ENCODE data around the gene RERE. TPM values are rescaled to one million over a fixed set of nuclear protein-coding genes. Genes with fewer than 3 reads are reported as not detected.

RERE gene
- total RNA-seq, 4 donors from 2014 or later: 51.2 to 1,226 (median 253) TPM

- intact Hi-C loops (cut with DNase I; ENCODE audit: low total_unique reads): no loop called here
These were observed 466.3 kb downstream of the RERE start for GRCh38 chr1:8350914-8351684.

GRCh38 chr1:8349961-8350360, 467.5 kb downstream of the RERE start:
- peak in 1 of 2 donors; percentile 75 for DNase-seq
- Histone ChIP-seq H3K9me3 (no peaks in the 10 kb centered on the region), H3K27ac (peak overlapping the region; percentile 54 to 60), H3K27me3 (no peaks in the 10 kb centered on the region), H3K4me1 (no peaks in the 10 kb centered on the region), H3K36me3 (no peaks in the 10 kb centered on the region), H3K4me3 (no peak overlapping the region)
- intact Hi-C loops (cut with DNase I; ENCODE audit: low total_unique reads): no loop called here
- no peak for TF ChIP-seq CTCF (IDR thresholded peaks at IDR 0.05)
- TF ChIP-seq POLR2A (IDR thresholded peaks at IDR 0.05): no peak

More at GRCh38 chr1:8350914-8351684, 466.3 kb downstream of the RERE start:
- Histone ChIP-seq H3K27ac (peak overlapping the region; percentile 60 to 76), H3K4me1 (no peaks in the 10 kb centered on the region), H3K4me3 (no peak overlapping the region), H3K27me3 (no peaks in the 10 kb centered on the region), H3K9me3 (no peaks in the 10 kb centered on the region), H3K36me3 (no peaks in the 10 kb centered on the region)
- peak; percentile 16 to 29 for DNase-seq
- TF ChIP-seq CTCF (IDR thresholded peaks at IDR 0.05): no peak
- TF ChIP-seq POLR2A (IDR thresholded peaks at IDR 0.05): no peak

GRCh38 chr1:8349473-8349865, 468.0 kb downstream of the RERE start:
- intact Hi-C loops (cut with DNase I; ENCODE audit: low total_unique reads): no loop called here
- DNase-seq: peak in 1 of 2 donors; percentile 15
- no peaks in the 10 kb centered on the region for H3K4me1 ChIP-seq
- H3K4me3 ChIP-seq: no peak overlapping the region
- no peaks in the 10 kb centered on the region for H3K9me3 ChIP-seq
- H3K36me3 ChIP-seq: no peaks in the 10 kb centered on the region
- peak overlapping the region; percentile 54 to 60 for H3K27ac ChIP-seq
- no peaks in the 10 kb centered on the region for H3K27me3 ChIP-seq
- TF ChIP-seq CTCF (IDR thresholded peaks at IDR 0.05): no peak
- TF ChIP-seq POLR2A (IDR thresholded peaks at IDR 0.05): no peak

GRCh38 chr1:8348777-8349472, 468.5 kb downstream of the RERE start:
- peak; percentile 69 to 71 for DNase-seq
- TF ChIP-seq CTCF (IDR thresholded peaks at IDR 0.05): peak; percentile 75 to 91 (median 84)
- no peak for TF ChIP-seq POLR2A (IDR thresholded peaks at IDR 0.05)
- intact Hi-C loops (cut with DNase I; ENCODE audit: low total_unique reads): no loop called here
- peak overlapping the region in 1 of 2 donors; percentile 60 for H3K27ac ChIP-seq
- H3K36me3 ChIP-seq: no peaks in the 10 kb centered on the region
- peaks cover 1 to 2% of the 10 kb centered on the region in 2 donors for H3K4me1 ChIP-seq
- no peaks in the 10 kb centered on the region for H3K9me3 ChIP-seq
- H3K27me3 ChIP-seq: no peaks in the 10 kb centered on the region
- no peak overlapping the region for H3K4me3 ChIP-seq

Measured in uterus (tissue), 4 donors.